HG02759 (cell line): ENCODE measurements around the gene FKBP2.

Experiments
- ATAC-seq: cut with Tn5 transposase; IDR thresholded peaks from one replicate; pipeline ENCODE4 v1.9.1; 2021; ENCODE audit warnings: mild to moderate bottlenecking, moderate library complexity; ENCODE audit not compliant: unreplicated experiment

Gene FKBP2

GRCh38 chr11:64283092-64283491 lies 42.2 kb downstream of the FKBP2 start:
- ATAC-seq = no peak

GRCh38 chr11:64284048-64284961 lies 43.4 kb downstream of the FKBP2 start, which contains the start of gene BAD:
BAD (minus strand) TSS chr11:64284665; CDS start chr11:64284368, 297 bp downstream.
- peak; percentile 74 for ATAC-seq

- peak; percentile 66 for ATAC-seq
Observed at GRCh38 chr11:64284962-64285884, 44.3 kb downstream of the FKBP2 start, which contains the start of gene GPR137. GPR137 (plus strand) TSS chr11:64285848; CDS start chr11:64286525, 677 bp downstream.

GRCh38 chr11:64285885-64286800 lies 45.2 kb downstream of the FKBP2 start:
- ATAC-seq = peak; percentile 0

DNA sequence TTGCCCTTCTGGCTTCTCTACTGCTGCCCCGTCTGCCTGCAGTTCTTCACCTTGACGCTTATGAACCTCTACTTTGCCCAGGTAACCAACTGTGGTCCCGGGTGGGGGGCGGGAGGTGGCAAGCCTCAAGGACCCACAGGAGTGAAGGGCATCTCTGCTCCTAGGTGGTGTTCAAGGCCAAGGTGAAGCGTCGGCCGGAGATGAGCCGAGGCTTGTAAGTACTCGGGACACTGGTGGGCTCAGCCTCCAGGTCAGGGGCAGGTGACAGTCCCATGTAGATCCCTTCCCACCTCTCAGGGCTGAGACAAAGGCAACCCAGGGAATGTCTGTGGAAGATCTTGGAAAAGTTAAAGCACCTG lies 45.9 kb downstream of the FKBP2 start:
- ATAC-seq = no peak

DNA sequence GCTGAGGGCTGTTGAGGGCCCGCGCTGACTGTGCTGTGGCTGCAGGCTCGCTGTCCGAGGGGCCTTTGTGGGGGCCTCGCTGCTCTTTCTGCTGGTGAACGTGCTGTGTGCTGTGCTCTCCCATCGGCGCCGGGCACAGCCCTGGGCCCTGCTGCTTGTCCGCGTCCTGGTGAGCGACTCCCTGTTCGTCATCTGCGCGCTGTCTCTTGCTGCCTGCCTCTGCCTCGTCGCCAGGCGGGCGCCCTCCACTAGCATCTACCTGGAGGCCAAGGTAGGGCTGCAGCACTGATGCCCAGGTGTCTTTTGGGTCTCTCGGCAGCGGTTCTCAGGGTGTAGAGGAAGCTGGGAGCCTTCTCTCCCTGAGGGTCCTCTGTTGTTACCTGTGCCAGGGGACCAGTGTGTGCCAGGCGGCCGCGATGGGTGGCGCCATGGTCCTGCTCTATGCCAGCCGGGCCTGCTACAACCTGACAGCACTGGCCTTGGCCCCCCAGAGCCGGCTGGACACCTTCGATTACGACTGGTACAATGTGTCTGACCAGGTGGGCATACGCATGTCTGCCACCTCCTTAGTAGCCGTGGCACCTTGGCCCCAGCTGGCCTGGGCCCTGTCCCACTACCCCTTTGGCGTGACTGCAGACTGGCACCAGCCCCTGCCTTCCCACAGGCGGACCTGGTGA lies 46.9 kb downstream of the FKBP2 start:
- ATAC-seq = no peak

DNA sequence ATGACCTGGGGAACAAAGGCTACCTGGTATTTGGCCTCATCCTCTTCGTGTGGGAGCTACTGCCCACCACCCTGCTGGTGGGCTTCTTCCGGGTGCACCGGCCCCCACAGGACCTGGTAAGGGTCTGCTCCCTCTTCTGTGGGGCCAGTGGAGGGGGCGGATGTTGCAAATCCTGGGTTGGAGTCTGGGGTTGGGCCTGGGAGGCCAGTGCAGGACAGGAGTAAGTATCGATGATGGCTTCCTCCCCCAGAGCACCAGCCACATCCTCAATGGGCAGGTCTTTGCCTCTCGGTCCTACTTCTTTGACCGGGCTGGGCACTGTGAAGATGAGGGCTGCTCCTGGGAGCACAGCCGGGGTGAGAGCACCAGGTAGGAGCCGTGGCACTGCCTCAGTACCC lies 47.5 kb downstream of the FKBP2 start:
- ATAC-seq = no peak

GRCh38 chr11:64289002-64289564 lies 48.2 kb downstream of the FKBP2 start:
- ATAC-seq = no peak

DNA sequence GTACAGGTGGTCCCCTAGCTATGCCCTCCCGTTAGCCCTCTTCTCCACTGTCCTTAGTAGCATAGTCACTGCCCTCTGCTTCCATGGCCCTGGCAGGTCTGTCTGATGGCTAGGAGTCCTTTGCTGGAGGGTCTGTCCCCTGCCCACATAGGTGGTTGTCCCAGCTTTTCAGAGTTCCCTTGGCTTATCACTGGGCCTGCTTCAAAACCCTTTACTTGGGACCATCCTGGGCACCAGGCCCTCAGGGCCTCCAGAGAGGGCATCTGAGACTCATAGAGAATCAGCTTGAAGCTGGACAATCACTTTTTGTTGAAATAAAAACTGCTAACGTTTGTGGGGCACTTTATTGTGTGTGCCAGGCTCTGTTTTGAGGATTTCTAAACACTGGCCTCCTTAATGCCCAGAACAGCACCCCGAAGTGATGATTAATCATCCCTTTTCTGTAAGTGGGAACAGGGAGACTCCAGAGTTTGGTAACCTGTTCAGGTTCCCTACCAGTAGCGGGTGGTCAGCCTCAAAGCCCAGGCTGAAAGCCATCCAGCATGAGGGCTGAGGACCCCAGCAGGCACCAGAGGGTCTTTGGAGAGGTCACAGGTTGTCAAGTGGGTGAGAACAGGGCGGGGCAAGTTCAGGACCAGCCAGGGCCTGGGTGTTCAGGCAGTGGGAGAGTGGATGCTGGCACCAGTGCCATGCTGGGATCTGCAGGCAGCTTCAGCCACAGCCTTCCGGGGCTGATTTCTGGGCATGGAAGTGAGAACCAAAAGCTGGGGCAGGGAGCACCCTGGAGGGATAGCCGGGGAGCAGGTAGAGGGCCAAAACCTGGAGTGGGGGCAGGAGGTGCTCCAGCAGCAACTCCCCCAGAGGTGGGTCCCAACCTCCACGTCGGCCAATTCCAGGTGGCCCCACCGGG lies 49.7 kb downstream of the FKBP2 start:
- no peak for ATAC-seq

DNA sequence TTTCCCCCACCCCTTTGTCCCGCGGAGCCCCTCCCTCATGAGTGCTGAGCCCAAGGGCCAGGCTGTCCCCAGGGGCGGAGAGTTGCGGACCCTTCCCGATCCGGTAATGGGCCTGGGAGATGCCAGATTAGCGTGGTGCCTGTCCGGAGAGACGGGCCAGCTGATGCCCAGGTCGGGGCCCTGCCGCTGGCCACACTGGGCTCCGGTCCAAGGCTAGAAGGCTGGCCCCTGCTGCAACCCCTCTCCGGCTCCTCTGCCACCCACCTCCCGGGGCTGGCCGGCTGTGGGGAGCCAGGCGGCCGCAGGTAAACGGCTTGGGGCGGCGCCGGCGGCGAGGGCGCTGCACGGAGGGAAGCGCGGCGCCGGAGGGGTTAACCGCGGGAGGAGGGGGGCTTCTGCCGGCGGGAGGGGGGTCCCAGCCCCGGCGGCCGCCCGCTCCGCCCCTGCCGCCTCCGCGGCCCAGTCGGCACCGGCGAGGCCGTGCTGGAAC lies 50.4 kb downstream of the FKBP2 start, which contains the start of gene KCNK4:
Gene KCNK4 (plus strand): TSS at position 41 of the 490 bp plus-strand sequence. CDS start 1,717 bp downstream, outside the sequence.
- no peak for ATAC-seq

- ATAC-seq = no peak
Observed at GRCh38 chr11:64291752-64292459, 51.0 kb downstream of the FKBP2 start.

- no peak for ATAC-seq
Observed at GRCh38 chr11:64292460-64293254, 51.8 kb downstream of the FKBP2 start.
